IMR-90 (cell line): ENCODE measurements around the gene DUSP11. TPM values are rescaled to one million over a fixed set of nuclear protein-coding genes. Genes with fewer than 3 reads are reported as not detected.

Experiments
- ATAC-seq: fragments of 200-7000 bp; cut with Tn5 transposase; 2 replicates; pipeline ENCODE4 v1.9.1; 2020; ENCODE audit warnings: low read depth, mild to moderate bottlenecking, moderate library complexity
- BruUV-seq: library from RNA; stranded (reverse); fragments of 400-500 nt; replicated peaks from 2 replicates; lab custom pipeline; 2021; lab: Mats Ljungman, UMichigan
- CTCF ChIA-PET: fragments of 300-600 bp; formaldehyde crosslinking; extraction: SDS; loops from one replicate; lab custom pipeline; 2021; ENCODE audit warnings: antibody characterized with exemption; lab: Yijun Ruan, JAX
- POLR2A ChIA-PET: fragments of 300-600 bp; sonication (Branson Sonifier 250); formaldehyde crosslinking; loops from one replicate; lab custom pipeline; 2022; ENCODE audit warnings: antibody characterized with exemption; ENCODE audit not compliant: unreplicated experiment; lab: Charles Lee
- DNase-seq: peaks from one replicate; pipeline ENCODE4 v3.0.0; 2013
- H2AFZ ChIP-seq: replicated peaks from 2 replicates; pipeline ENCODE3; 2013; ENCODE audit warnings: low read length, mild to moderate bottlenecking; ENCODE audit not compliant: poor library complexity
- H2AK5ac ChIP-seq: 2 replicates; pipeline ENCODE4 v1.6.1; 2013; ENCODE audit warnings: low read depth, low read length, inconsistent platforms
- H2AK9ac ChIP-seq: replicated peaks from 2 replicates; pipeline ENCODE3; 2013; ENCODE audit warnings: mild to moderate bottlenecking, low read depth, low read length, moderate library complexity; ENCODE audit not compliant: poor library complexity
- H2BK120ac ChIP-seq: 2 replicates; pipeline ENCODE4 v1.6.1; 2013; ENCODE audit warnings: low read depth, low read length, inconsistent platforms
- H2BK15ac ChIP-seq: 3 replicates; pipeline ENCODE4 v1.6.1; 2013; ENCODE audit warnings: low read depth, low read length, inconsistent platforms
- H2BK20ac ChIP-seq: 2 replicates; pipeline ENCODE4 v1.6.1; 2013; ENCODE audit warnings: low read depth, mild to moderate bottlenecking, inconsistent platforms, low read length, moderate library complexity
- H2BK5ac ChIP-seq: 2 replicates; pipeline ENCODE4 v1.6.1; 2013; ENCODE audit warnings: mild to moderate bottlenecking, low read depth, low read length, inconsistent platforms; ENCODE audit not compliant: poor library complexity, severe bottlenecking
- H3K14ac ChIP-seq: replicated peaks from 2 replicates; pipeline ENCODE4 v1.6.1; 2013; ENCODE audit warnings: low read depth, low read length, inconsistent platforms
- H3K18ac ChIP-seq: 2 replicates; pipeline ENCODE4 v1.6.1; 2013; ENCODE audit warnings: low read depth, low read length, control low read depth
- H3K23ac ChIP-seq: 2 replicates; pipeline ENCODE4 v1.6.1; 2013; ENCODE audit warnings: low read depth, low read length, inconsistent platforms
- H3K27ac ChIP-seq: 2 replicates; pipeline ENCODE4 v1.5.1; 2013; ENCODE audit warnings: mild to moderate bottlenecking, control low read depth, low read length; ENCODE audit not compliant: insufficient read depth
- H3K27me3 ChIP-seq: 2 replicates; pipeline ENCODE4 v1.6.1; 2013; ENCODE audit warnings: low read length; ENCODE audit not compliant: control insufficient read depth, insufficient read depth
- H3K36me3 ChIP-seq: 2 replicates; pipeline ENCODE4 v1.6.1; 2013; ENCODE audit warnings: low read length, mixed read lengths; ENCODE audit not compliant: control insufficient read depth, insufficient read depth
- H3K4ac ChIP-seq: 2 replicates; pipeline ENCODE4 v1.6.1; 2013; ENCODE audit warnings: low read depth, low read length, inconsistent platforms
- H3K4me1 ChIP-seq: 2 replicates; pipeline ENCODE4 v1.6.1; 2013; ENCODE audit warnings: low read length, mixed read lengths; ENCODE audit not compliant: control insufficient read depth, insufficient read depth
- H3K4me2 ChIP-seq: 2 replicates; pipeline ENCODE4 v1.6.1; 2013; ENCODE audit warnings: low read depth, mild to moderate bottlenecking, control low read depth, low read length, moderate library complexity
- H3K4me3 ChIP-seq: 2 replicates; pipeline ENCODE4 v1.5.1; 2013; ENCODE audit warnings: low read depth, mild to moderate bottlenecking, control low read depth, low read length, moderate library complexity; ENCODE audit not compliant: insufficient read depth
- H3K56ac ChIP-seq: 2 replicates; pipeline ENCODE4 v1.6.1; 2013; ENCODE audit warnings: low read length, inconsistent platforms; ENCODE audit not compliant: insufficient read depth; ENCODE audit errors: extremely low read depth
- H3K79me1 ChIP-seq, 2 experiments: 2 replicates each; pipeline ENCODE4 v1.6.1; 2013; ENCODE audit warnings: low read length in 2 of 2, inconsistent platforms in 1 of 2, low read depth in 1 of 2
- H3K9ac ChIP-seq: 2 replicates; pipeline ENCODE4 v1.6.1; 2013; ENCODE audit warnings: low read depth, low read length, control low read depth
- H3K9me1 ChIP-seq: 2 replicates; pipeline ENCODE4 v1.6.1; 2013; ENCODE audit warnings: low read length, inconsistent platforms; ENCODE audit not compliant: insufficient read depth
- H3K9me3 ChIP-seq: 2 replicates; pipeline ENCODE4 v1.6.1; 2013; ENCODE audit warnings: low read length; ENCODE audit not compliant: control insufficient read depth, insufficient read depth
- H4K20me1 ChIP-seq: 2 replicates; pipeline ENCODE4 v1.6.1; 2013; ENCODE audit warnings: low read length, inconsistent platforms; ENCODE audit not compliant: insufficient read depth
- H4K5ac ChIP-seq: 2 replicates; pipeline ENCODE4 v1.6.1; 2013; ENCODE audit warnings: mild to moderate bottlenecking, low read depth, low read length, control low read depth
- H4K8ac ChIP-seq, 2 experiments: 2 replicates each; pipeline ENCODE4 v1.6.1; 2013; ENCODE audit warnings: low read depth in 2 of 2, low read length in 2 of 2, control low read depth in 1 of 2, inconsistent platforms in 1 of 2
- H4K91ac ChIP-seq: 2 replicates; pipeline ENCODE4 v1.6.1; 2013; ENCODE audit warnings: low read depth, low read length, inconsistent platforms; ENCODE audit not compliant: insufficient read depth
- BHLHE40 ChIP-seq: fragments of 150-350 bp; IDR thresholded peaks from 2 replicates; pipeline ENCODE4 v1.6.1; 2016; ENCODE audit warnings: mild to moderate bottlenecking, low read depth, low read length
- CEBPB ChIP-seq: IDR thresholded peaks from 2 replicates; pipeline ENCODE4 v1.6.1; 2012; ENCODE audit warnings: low read depth, low read length, improper control_type of control experiment
- CHD1 ChIP-seq: IDR thresholded peaks from 2 replicates; pipeline ENCODE4 v1.6.1; 2012; ENCODE audit warnings: low read depth, low read length, improper control_type of control experiment
- CTCF ChIP-seq: conservative IDR thresholded peaks from 2 replicates; pipeline ENCODE4 v1.5.1; 2012; ENCODE audit warnings: mild to moderate bottlenecking, low read depth, low read length, improper control_type of control experiment
- ELK1 ChIP-seq: fragments of 150-350 bp; IDR thresholded peaks from 2 replicates; pipeline ENCODE4 v1.6.1; 2016; ENCODE audit warnings: low read depth, mild to moderate bottlenecking, low read length, moderate library complexity, borderline replicate concordance
- FOS ChIP-seq: fragments of 150-350 bp; IDR thresholded peaks from 2 replicates; pipeline ENCODE4 v1.6.1; 2016; ENCODE audit warnings: low read depth, low read length
- MAFK ChIP-seq: IDR thresholded peaks from 2 replicates; pipeline ENCODE4 v1.6.1; 2012; ENCODE audit warnings: low read depth, low read length, improper control_type of control experiment
- MAZ ChIP-seq: IDR thresholded peaks from 2 replicates; pipeline ENCODE4 v1.6.1; 2012; ENCODE audit warnings: low read depth, mild to moderate bottlenecking, low read length, improper control_type of control experiment, moderate library complexity, borderline replicate concordance
- MXI1 ChIP-seq: IDR thresholded peaks from 2 replicates; pipeline ENCODE4 v1.6.1; 2012; ENCODE audit warnings: low read depth, mild to moderate bottlenecking, low read length, moderate library complexity, borderline replicate concordance
- NFE2L2 ChIP-seq: fragments of 150-350 bp; IDR thresholded peaks from 2 replicates; pipeline ENCODE4 v1.6.1; 2016; ENCODE audit warnings: low read depth, mild to moderate bottlenecking, low read length
- POLR2A ChIP-seq: IDR thresholded peaks from 2 replicates; pipeline ENCODE4 v1.6.1; 2012; ENCODE audit warnings: mild to moderate bottlenecking, low read depth, low read length
- RAD21 ChIP-seq: IDR thresholded peaks from 2 replicates; pipeline ENCODE4 v1.6.1; 2012; ENCODE audit warnings: low read length, improper control_type of control experiment
- RCOR1 ChIP-seq: IDR thresholded peaks from 2 replicates; pipeline ENCODE4 v1.6.1; 2012; ENCODE audit warnings: mild to moderate bottlenecking, low read length, improper control_type of control experiment; ENCODE audit not compliant: insufficient replicate concordance
- RFX5 ChIP-seq: IDR thresholded peaks from 2 replicates; pipeline ENCODE4 v1.8.0; 2012; ENCODE audit warnings: low read depth, mild to moderate bottlenecking, low read length, moderate library complexity
- SMC3 ChIP-seq: fragments of 150-350 bp; IDR thresholded peaks from 2 replicates; pipeline ENCODE4 v1.6.1; 2016; ENCODE audit warnings: low read depth, mild to moderate bottlenecking, antibody characterized with exemption, low read length, moderate library complexity
- WGBS, 2 experiments: methylation state at CpG; one replicate each; pipeline versions ENCODE4 v1.1.5 to v1.1.7; 2013; ENCODE audit warnings: missing lambda C conversion rate in 2 of 2; ENCODE audit not compliant: insufficient read length in 1 of 2; ENCODE audit errors: extremely low coverage in 2 of 2; 5-methylcytosine and 5-hydroxymethylcytosine counted together
- dilution Hi-C: fragments of 300-500 bp; cut with HindIII; formaldehyde crosslinking; loops from one replicate; pipeline ENCODE4 v1.14.3; 2018; ENCODE audit warnings: low sequenced_read_pairs; ENCODE audit not compliant: unreplicated experiment
- in situ Hi-C: fragments of 300-500 bp; cut with MboI; formaldehyde crosslinking; loops from 3 replicates; pipeline ENCODE4 v1.14.3; 2019; ENCODE audit warnings: low sequenced_read_pairs, inconsistent platforms, mixed read lengths
- intact Hi-C: fragments of 100-400 bp; cut with micrococcal nuclease; formaldehyde crosslinking; loops from 2 replicates; pipeline ENCODE4 v1.10.0; 2022
- polyA plus RNA-seq, 3 experiments: library from polyadenylated mRNA; depleted of rRNA; stranded (reverse); fragments of >200 nt; gene quantifications; 2 replicates each; pipeline ENCODE4 v1.2.3, GENCODE V29; 2012; ENCODE audit warnings: low replicate concordance in 1 of 3
- total RNA-seq: library from RNA; depleted of rRNA; stranded (reverse); fragments of >200 nt; gene quantifications from 2 replicates; pipeline ENCODE4 v1.2.3, GENCODE V29; 2012
- TF ChIP-seq, protein P1 (sequence below): fragments of 150-350 bp; IDR thresholded peaks from 2 replicates; pipeline ENCODE4 v1.6.1; 2017; ENCODE audit warnings: mild to moderate bottlenecking, antibody characterized with exemption, low read length, low read depth

Gene DUSP11
- total and polyA plus RNA-seq, 2 of the 4 experiments (the other 2 are of a cell fraction): 22.4 to 25.6 TPM

DNA sequence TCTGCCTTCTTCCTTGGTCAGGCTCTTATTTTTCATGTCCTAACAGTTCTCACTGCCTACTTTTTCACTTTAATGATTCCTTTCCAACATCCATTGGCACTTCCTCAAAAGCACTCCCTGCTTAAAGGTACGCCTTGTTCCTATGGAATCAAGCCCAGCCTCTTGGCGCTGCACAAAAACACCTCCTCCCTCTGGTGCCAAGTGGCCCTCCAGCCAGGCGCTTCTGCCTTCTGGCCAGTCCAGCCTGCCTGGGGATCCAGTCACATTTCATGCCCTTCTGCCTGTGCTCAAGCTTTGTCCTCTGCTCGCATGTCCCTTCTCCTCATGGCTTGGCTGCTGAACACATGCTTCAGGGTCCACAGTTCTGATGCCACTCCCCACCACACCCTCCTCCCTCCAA is 49.1 kb downstream of the DUSP11 start:
- dilution Hi-C loops (no loop called here), in situ Hi-C loops (no loop called here), intact Hi-C loops (no loop called here)
- Histone ChIP-seq H3K4me2 (no peak overlapping the region), H4K20me1 (no peaks in the 10 kb centered on the region), H4K5ac (no peak overlapping the region), H3K9ac (no peak overlapping the region), H4K8ac (no peak overlapping the region), H2BK5ac (no peak overlapping the region), H3K56ac (no peak overlapping the region), H2AFZ (no peak overlapping the region), H3K27me3 (no peaks in the 10 kb centered on the region), H3K9me3 (no peaks in the 10 kb centered on the region), H3K14ac (no peak overlapping the region), H3K23ac (no peak overlapping the region), H3K18ac (no peak overlapping the region), H3K36me3 (peaks cover 16% of the 10 kb centered on the region), H3K79me1 (no peaks in the 10 kb centered on the region), H2BK120ac (no peak overlapping the region), H2AK9ac (peak overlapping the region; percentile 24), H3K9me1 (no peaks in the 10 kb centered on the region), H3K4ac (no peak overlapping the region), H2BK20ac (no peak overlapping the region), H2AK5ac (no peak overlapping the region), H2BK15ac (no peak overlapping the region), H3K27ac (no peak overlapping the region), H4K91ac (no peak overlapping the region), H3K4me1 (no peaks in the 10 kb centered on the region), H3K4me3 (no peak overlapping the region)
- no TSS peak for BruUV-seq
- ATAC-seq (no peak), DNase-seq (no peak)
- no peak for TF ChIP-seq MXI1
- TF ChIP-seq, protein P1, sequence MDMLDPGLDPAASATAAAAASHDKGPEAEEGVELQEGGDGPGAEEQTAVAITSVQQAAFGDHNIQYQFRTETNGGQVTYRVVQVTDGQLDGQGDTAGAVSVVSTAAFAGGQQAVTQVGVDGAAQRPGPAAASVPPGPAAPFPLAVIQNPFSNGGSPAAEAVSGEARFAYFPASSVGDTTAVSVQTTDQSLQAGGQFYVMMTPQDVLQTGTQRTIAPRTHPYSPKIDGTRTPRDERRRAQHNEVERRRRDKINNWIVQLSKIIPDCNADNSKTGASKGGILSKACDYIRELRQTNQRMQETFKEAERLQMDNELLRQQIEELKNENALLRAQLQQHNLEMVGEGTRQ: no peak
- no peak for TF ChIP-seq MAFK
- TF ChIP-seq CHD1: no peak
- TF ChIP-seq SMC3: no peak
- no peak for TF ChIP-seq RAD21
- TF ChIP-seq FOS: no peak
- TF ChIP-seq NFE2L2: no peak
- TF ChIP-seq POLR2A: no peak
- no peak for TF ChIP-seq RCOR1
- TF ChIP-seq MAZ: no peak
- no peak for TF ChIP-seq RFX5
- no peak for TF ChIP-seq CTCF
- no peak for TF ChIP-seq BHLHE40
- TF ChIP-seq ELK1: no peak
- TF ChIP-seq CEBPB: no peak
- POLR2A ChIA-PET: no interaction called here
- CTCF ChIA-PET: no interaction called here
- WGBS, 2 experiments: 97% methylated on average over 4 of the region's 4 CpGs; no CpG with 5 or more reads in 1 of the 2 experiments
